Right lobe of liver (tissue), 4 donors: Measurements from ENCODE around the gene GOLIM4.

Experiments used
- POLR2A ChIP-seq: fragments of 450-650 bp; IDR thresholded peaks from one replicate; pipeline ENCODE4 v1.6.1; 2017; ENCODE audit warnings: antibody characterized with exemption, mild to moderate bottlenecking
- TF ChIP-seq, protein P1 (sequence below), 4 donors: fragments of 200-600 bp in 3 of 4; fragments of 450-650 bp in 1 of 4; IDR thresholded peaks; one replicate each; pipeline versions ENCODE4 v1.5.1 to v1.8.0; 2016 to 2022; ENCODE audit warnings: antibody characterized with exemption in 4 of 4, mild to moderate bottlenecking in 2 of 4
- donor health status: DM: no; HTN: no; CAD: no.
- donor health status: DM: no; HTN: no; CAD: no.
- donor health status: DM: no; HTN: yes; CAD: no.

DNA sequence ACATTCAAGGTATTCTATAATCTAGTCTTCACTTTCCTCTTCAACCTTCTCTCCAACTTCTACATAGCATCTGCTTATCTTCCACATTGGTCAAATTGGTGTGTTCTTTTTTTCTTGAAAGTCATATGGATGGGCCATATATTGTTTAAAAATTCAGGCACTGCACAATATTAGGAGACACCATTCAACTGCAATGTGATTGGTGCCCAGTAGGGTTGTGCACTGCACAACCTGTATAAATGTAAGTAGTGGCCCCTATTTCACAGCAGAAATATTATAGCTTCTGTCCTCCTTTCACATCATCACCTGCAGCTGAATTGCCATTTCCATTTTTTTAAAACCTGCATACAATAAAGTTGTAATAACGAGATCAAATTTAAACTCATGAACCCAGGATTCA is 18.1 kb upstream of the GOLIM4 start:
- TF ChIP-seq, protein P1, sequence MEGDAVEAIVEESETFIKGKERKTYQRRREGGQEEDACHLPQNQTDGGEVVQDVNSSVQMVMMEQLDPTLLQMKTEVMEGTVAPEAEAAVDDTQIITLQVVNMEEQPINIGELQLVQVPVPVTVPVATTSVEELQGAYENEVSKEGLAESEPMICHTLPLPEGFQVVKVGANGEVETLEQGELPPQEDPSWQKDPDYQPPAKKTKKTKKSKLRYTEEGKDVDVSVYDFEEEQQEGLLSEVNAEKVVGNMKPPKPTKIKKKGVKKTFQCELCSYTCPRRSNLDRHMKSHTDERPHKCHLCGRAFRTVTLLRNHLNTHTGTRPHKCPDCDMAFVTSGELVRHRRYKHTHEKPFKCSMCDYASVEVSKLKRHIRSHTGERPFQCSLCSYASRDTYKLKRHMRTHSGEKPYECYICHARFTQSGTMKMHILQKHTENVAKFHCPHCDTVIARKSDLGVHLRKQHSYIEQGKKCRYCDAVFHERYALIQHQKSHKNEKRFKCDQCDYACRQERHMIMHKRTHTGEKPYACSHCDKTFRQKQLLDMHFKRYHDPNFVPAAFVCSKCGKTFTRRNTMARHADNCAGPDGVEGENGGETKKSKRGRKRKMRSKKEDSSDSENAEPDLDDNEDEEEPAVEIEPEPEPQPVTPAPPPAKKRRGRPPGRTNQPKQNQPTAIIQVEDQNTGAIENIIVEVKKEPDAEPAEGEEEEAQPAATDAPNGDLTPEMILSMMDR (IDR thresholded peaks at IDR 0.05), result no peak
- no peak for TF ChIP-seq POLR2A
